Astrocyte of the cerebellum (primary cell): Measurements from ENCODE around the gene DBT.

ENCODE experiments used
- DNase-seq: peaks from one replicate; pipeline ENCODE4 v3.0.0-alpha.2; 2011; ENCODE audit warnings: low read depth
- H3K4me3 ChIP-seq: 2 replicates; pipeline ENCODE4 v1.5.1; 2011; ENCODE audit warnings: mild to moderate bottlenecking, low read depth, low read length, moderate library complexity
- CTCF ChIP-seq: IDR thresholded peaks from 2 replicates; pipeline ENCODE4 v1.5.1; 2012; ENCODE audit warnings: low read length, low read depth, moderate library complexity, mild to moderate bottlenecking; ENCODE audit errors: missing control alignments
- in situ Hi-C: cut with HindIII; loops from 2 replicates; pipeline ENCODE4 v1.10.0; 2017; ENCODE audit warnings: low sequenced_read_pairs

DBT gene

GRCh38 chr1:100177295-100178041 lies 72.2 kb downstream of the DBT start:
- no peak for TF ChIP-seq CTCF
- H3K4me3 ChIP-seq: no peak overlapping the region
- no peak for DNase-seq
- in situ Hi-C loops: no loop called here

GRCh38 chr1:100168051-100168450 lies 81.6 kb downstream of the DBT start:
- no peak for DNase-seq
- in situ Hi-C loops: no loop called here
- TF ChIP-seq CTCF: no peak
- H3K4me3 ChIP-seq: no peak overlapping the region

GRCh38 chr1:100164702-100165101 lies 84.9 kb downstream of the DBT start:
- TF ChIP-seq CTCF: no peak
- in situ Hi-C loops: no loop called here
- no peak for DNase-seq
- no peak overlapping the region for H3K4me3 ChIP-seq

GRCh38 chr1:100164216-100164615 lies 85.4 kb downstream of the DBT start:
- no peak overlapping the region for H3K4me3 ChIP-seq
- in situ Hi-C loops: no loop called here
- TF ChIP-seq CTCF: no peak
- DNase-seq: peak; percentile 57

- in situ Hi-C loops: no loop called here
- TF ChIP-seq CTCF: no peak
- no peak for DNase-seq
- no peak overlapping the region for H3K4me3 ChIP-seq
Measured at GRCh38 chr1:100162881-100163280, 86.8 kb downstream of the DBT start.

DNA sequence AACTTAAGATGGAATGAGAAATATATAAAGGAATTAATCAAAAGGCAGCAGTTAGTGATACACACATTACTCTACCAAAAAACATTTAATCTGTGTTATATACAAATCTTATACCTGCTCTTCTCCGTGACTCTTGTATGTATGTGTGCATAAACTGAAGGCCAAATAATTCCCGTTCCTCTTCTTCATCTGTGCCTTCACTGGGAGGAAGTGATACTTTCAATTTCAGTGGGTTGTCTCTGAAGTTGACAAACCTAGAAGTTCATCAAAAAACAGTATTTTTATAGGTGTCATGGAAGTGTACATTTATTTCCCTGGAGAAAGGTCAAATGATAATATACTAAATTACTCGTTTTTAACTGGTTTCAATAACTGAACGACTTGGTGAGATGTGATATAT lies 97.4 kb downstream of the DBT start:
- no peak overlapping the region for H3K4me3 ChIP-seq
- in situ Hi-C loops: no loop called here
- no peak for DNase-seq
- TF ChIP-seq CTCF: no peak
